UCSD-AML1 (cell line): ENCODE data around the gene TGFB2.

Experiments used
- DNase-seq: peaks from one replicate; lab custom pipeline; 2025; ENCODE audit not compliant: unreplicated experiment; lab: John Stamatoyannopoulos, UW

TGFB2 gene

GRCh38 chr1:218481116-218481775, 136.1 kb downstream of the TGFB2 start:
- DNase-seq = no peak

GRCh38 chr1:218482683-218483082, 137.5 kb downstream of the TGFB2 start:
- no peak for DNase-seq

DNA sequence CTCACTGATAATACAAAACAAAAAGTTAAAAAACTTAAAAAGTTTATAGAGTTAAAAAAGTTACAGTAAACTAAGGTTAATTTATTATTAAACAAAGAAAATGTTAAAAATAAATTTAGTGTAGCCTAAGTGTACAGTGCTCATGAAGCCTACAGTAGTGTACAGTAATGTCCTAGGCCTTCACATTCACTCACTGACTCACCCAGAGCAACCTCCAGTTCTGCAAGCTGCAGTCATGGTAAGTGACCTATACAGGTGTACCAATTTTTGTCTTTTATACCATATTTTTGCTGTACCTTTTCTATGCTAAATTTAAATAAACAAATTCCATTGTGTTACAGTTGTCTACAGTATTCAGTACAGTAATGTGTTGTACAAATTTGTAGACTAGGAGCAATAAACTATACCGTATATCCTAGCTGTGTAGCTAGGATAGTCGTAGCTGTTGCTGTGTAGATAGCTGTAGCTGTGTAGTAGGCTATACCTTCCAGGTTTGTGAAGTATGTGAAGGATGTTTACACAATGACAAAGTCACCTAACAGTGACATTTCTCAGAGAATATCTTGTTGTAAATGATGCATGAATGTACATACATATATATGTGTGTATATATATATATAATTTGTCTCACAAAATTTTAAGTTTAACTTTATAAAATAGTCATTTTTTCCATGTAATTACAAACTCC, 140.2 kb downstream of the TGFB2 start:
- DNase-seq = no peak

DNA sequence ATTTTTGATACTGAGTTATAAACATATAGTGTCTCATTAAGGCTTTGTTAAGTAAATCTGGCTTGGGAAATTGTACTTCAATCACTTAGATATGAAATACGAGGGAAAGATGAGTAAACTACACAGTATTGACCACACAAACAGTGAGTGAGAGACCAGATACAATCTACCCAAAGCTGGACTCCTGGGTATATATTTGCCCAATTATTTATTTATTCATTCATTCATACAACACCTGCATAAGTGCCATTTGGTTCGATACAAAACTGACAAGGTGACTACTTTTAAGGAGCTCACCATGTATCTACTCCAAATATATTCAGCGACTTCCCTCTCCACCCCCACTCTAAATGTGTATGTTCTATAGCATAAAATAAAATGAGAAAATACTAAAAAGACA, 143.4 kb downstream of the TGFB2 start:
- DNase-seq = no peak

GRCh38 chr1:218488986-218489385, 143.8 kb downstream of the TGFB2 start:
- no peak for DNase-seq

DNA sequence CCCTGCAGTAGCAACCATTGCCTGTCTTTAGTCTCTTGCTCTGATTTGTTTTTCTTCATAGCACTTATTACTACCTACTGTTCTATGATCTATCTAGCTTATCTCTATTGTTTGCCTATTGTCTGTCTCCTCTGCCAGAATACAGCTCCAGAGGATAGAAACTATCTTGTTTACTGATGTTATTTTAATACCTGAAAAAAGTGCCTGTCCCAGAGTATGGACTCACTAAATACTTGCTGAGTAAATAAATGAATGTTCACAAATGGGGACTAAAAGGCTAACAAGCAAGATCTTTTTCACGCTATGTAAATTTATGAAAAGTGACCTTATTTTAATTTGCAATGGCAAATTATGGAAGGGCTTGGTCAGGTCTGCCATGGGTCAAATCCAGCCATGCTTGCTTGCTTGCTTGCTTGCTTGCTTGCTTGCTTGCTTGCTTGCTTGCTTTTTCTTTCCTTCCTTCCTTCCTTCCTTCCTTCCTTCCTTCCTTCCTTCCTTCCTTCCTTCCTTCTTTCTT, 145.3 kb downstream of the TGFB2 start:
- DNase-seq = no peak

DNA sequence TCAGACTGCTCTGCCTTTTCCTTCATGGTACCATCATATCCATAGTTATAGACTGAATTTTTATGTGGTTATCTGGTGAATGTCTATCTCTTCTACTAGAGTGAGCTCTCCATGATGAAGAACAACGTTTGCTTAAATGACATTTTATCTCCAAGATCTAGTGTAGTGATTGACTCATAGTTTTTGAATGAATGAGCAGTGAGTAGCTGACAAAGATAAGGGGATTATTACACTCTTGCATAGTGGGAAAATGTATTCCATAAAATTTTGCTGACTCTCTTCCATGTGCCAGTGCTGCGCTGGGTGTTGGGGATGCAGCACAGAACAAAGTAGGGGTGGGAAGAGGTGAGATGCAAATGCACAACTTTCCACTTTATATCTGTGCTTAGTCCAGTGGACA, 147.7 kb downstream of the TGFB2 start:
- DNase-seq = no peak

DNA sequence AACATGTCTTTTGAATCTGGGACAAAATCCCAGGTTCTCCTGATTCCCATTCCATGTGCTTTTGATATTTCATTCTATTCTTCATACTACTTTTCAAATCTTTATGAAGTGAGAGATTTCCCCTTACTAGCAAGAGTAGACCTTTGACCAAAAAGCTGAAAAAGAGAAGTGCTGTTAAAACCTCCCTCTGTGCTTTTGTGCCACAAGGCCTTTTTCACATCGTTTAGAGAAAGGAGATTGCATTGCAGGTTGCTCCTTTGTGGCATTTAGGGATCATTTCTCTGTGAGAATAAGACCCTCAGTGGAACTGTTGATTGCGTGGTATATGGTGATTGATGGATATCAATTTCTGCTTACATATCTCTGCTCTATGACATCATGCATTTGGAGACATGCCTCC, 148.8 kb downstream of the TGFB2 start:
- DNase-seq = no peak
